ENCODE measurements around the gene ATP6V0B. TPM values are rescaled to one million over a fixed set of nuclear protein-coding genes. Genes with fewer than 3 reads are reported as not detected.
A peak's percentile ranks its signal among the peaks of the same experiment; 100 is the strongest.

Gene ATP6V0B
- total and polyA plus RNA-seq, 2 of the 4 experiments (the other 2 are of a cell fraction), result 72.1 to 169 TPM

GRCh38 chr1:43934986-43935324, 39.8 kb upstream of the ATP6V0B start:
- intact Hi-C loops (cut with micrococcal nuclease) (loop anchor here (1.0 to 5.0 kb wide), 4 partner anchors 83 to 406 kb away; no protein-coding TSS in a partner anchor), in situ Hi-C loops (cut with MboI; ENCODE audit: low sequenced_read_pairs) (loop anchor here (5.0 kb wide), 1 partner anchor 163 kb away; no protein-coding TSS in a partner anchor), dilution Hi-C loops (cut with HindIII; ENCODE audit: low sequenced_read_pairs, unreplicated experiment) (no loop called here)
- no peak overlapping the region for H3K27ac ChIP-seq (ENCODE audit: insufficient read depth, low read length)
- H4K5ac ChIP-seq (ENCODE audit: low read depth, low read length), result no peak overlapping the region
- H3K36me3 ChIP-seq (ENCODE audit: control insufficient read depth, insufficient read depth, low read length), result peaks cover 3% of the 10 kb centered on the region; the same call in 1 of the 2 replicates
- H3K4me3 ChIP-seq (ENCODE audit: insufficient read depth, low read depth, low read length), result no peak overlapping the region
- no peak overlapping the region for H3K4me2 ChIP-seq (ENCODE audit: low read depth, low read length)
- no peak overlapping the region; the same call in 1 of the 2 replicates for H2AK5ac ChIP-seq (ENCODE audit: low read depth, low read length)
- H3K9me1 ChIP-seq (ENCODE audit: insufficient read depth, low read length), result peaks cover 6% of the 10 kb centered on the region
- no peak overlapping the region for H2AK9ac ChIP-seq (replicated peaks; ENCODE audit: low read depth, low read length, poor library complexity)
- peaks cover 0 to 8% of the 10 kb centered on the region in 2 experiments; a peak in 1 of 4 replicates for H3K79me1 ChIP-seq (ENCODE audit: low read depth in 1 of 2, low read length in 2 of 2)
- POLR2A ChIA-PET (ENCODE audit: unreplicated experiment), result no interaction called here
- no peak overlapping the region for H3K56ac ChIP-seq (ENCODE audit: extremely low read depth, insufficient read depth, low read length)
- no peak overlapping the region for H2BK5ac ChIP-seq (ENCODE audit: low read depth, low read length, poor library complexity, severe bottlenecking)
- no CpG with 5 or more reads among the region's 5 CpGs for WGBS, 2 experiments (ENCODE audit: extremely low coverage in 2 of 2, insufficient read length in 1 of 2)
- CTCF ChIA-PET, result interaction anchor here (0.5 to 5.6 kb wide), 27 partner anchors 8 to 408 kb away, joined by 3 to 149 read pairs (median 4); partner anchors contain the start of genes IPO13 and PTPRF
- ATAC-seq (ENCODE audit: low read depth) (no peak), DNase-seq (no peak)
- H3K4me1 ChIP-seq (ENCODE audit: control insufficient read depth, insufficient read depth, low read length), result peaks cover 10% of the 10 kb centered on the region
- no peak overlapping the region for H4K8ac ChIP-seq (ENCODE audit: low read depth in 2 of 2, low read length in 2 of 2)
- H4K91ac ChIP-seq (ENCODE audit: insufficient read depth, low read depth, low read length), result no peak overlapping the region
- H3K27me3 ChIP-seq (ENCODE audit: control insufficient read depth, insufficient read depth, low read length), result no peaks in the 10 kb centered on the region; the same call in 1 of the 2 replicates
- H2BK20ac ChIP-seq (ENCODE audit: low read depth, low read length), result no peak overlapping the region
- H4K20me1 ChIP-seq (ENCODE audit: insufficient read depth, low read length), result peaks cover 3% of the 10 kb centered on the region; the same call in 1 of the 2 replicates
- no peak overlapping the region for H3K4ac ChIP-seq (ENCODE audit: low read depth, low read length)
- H3K23ac ChIP-seq (ENCODE audit: low read depth, low read length), result no peak overlapping the region
- no peak overlapping the region for H2BK120ac ChIP-seq (ENCODE audit: low read depth, low read length)
- H3K14ac ChIP-seq (replicated peaks; ENCODE audit: low read depth, low read length), result no peak overlapping the region
- H3K18ac ChIP-seq (ENCODE audit: low read depth, low read length), result no peak overlapping the region
- no peaks in the 10 kb centered on the region for H3K9me3 ChIP-seq (ENCODE audit: control insufficient read depth, insufficient read depth, low read length)
- no peak for TF ChIP-seq NFE2L2 (IDR thresholded peaks at IDR 0.05; ENCODE audit: low read depth, low read length)
- TF ChIP-seq, protein P1, sequence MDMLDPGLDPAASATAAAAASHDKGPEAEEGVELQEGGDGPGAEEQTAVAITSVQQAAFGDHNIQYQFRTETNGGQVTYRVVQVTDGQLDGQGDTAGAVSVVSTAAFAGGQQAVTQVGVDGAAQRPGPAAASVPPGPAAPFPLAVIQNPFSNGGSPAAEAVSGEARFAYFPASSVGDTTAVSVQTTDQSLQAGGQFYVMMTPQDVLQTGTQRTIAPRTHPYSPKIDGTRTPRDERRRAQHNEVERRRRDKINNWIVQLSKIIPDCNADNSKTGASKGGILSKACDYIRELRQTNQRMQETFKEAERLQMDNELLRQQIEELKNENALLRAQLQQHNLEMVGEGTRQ (IDR thresholded peaks at IDR 0.05; ENCODE audit: low read depth, low read length), result no peak
- TF ChIP-seq SMC3 (IDR thresholded peaks at IDR 0.05; ENCODE audit: low read depth, low read length), result no peak
- no peak for TF ChIP-seq RCOR1 (IDR thresholded peaks at IDR 0.05; ENCODE audit: insufficient replicate concordance, low read length)
- no peak for TF ChIP-seq CHD1 (IDR thresholded peaks at IDR 0.05; ENCODE audit: low read depth, low read length)
- no peak for TF ChIP-seq MXI1 (IDR thresholded peaks at IDR 0.05; ENCODE audit: borderline replicate concordance, low read depth, low read length)
- TF ChIP-seq POLR2A (IDR thresholded peaks at IDR 0.05; ENCODE audit: low read depth, low read length), result no peak
- TF ChIP-seq MAZ (IDR thresholded peaks at IDR 0.05; ENCODE audit: borderline replicate concordance, low read depth, low read length), result no peak
- TF ChIP-seq, protein P2, sequence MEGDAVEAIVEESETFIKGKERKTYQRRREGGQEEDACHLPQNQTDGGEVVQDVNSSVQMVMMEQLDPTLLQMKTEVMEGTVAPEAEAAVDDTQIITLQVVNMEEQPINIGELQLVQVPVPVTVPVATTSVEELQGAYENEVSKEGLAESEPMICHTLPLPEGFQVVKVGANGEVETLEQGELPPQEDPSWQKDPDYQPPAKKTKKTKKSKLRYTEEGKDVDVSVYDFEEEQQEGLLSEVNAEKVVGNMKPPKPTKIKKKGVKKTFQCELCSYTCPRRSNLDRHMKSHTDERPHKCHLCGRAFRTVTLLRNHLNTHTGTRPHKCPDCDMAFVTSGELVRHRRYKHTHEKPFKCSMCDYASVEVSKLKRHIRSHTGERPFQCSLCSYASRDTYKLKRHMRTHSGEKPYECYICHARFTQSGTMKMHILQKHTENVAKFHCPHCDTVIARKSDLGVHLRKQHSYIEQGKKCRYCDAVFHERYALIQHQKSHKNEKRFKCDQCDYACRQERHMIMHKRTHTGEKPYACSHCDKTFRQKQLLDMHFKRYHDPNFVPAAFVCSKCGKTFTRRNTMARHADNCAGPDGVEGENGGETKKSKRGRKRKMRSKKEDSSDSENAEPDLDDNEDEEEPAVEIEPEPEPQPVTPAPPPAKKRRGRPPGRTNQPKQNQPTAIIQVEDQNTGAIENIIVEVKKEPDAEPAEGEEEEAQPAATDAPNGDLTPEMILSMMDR (conservative IDR thresholded peaks at IDR 0.05; ENCODE audit: low read depth, low read length), result no peak
- no peak for TF ChIP-seq RAD21 (IDR thresholded peaks at IDR 0.05; ENCODE audit: low read length)
- TF ChIP-seq FOS (IDR thresholded peaks at IDR 0.05; ENCODE audit: low read depth, low read length), result no peak
- TF ChIP-seq, protein P3, sequence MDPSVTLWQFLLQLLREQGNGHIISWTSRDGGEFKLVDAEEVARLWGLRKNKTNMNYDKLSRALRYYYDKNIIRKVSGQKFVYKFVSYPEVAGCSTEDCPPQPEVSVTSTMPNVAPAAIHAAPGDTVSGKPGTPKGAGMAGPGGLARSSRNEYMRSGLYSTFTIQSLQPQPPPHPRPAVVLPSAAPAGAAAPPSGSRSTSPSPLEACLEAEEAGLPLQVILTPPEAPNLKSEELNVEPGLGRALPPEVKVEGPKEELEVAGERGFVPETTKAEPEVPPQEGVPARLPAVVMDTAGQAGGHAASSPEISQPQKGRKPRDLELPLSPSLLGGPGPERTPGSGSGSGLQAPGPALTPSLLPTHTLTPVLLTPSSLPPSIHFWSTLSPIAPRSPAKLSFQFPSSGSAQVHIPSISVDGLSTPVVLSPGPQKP (IDR thresholded peaks at IDR 0.05; ENCODE audit: borderline replicate concordance, low read depth, low read length), result no peak
- no peak for TF ChIP-seq RFX5 (IDR thresholded peaks at IDR 0.05; ENCODE audit: low read depth, low read length)
- TF ChIP-seq CEBPB (IDR thresholded peaks at IDR 0.05; ENCODE audit: low read depth, low read length), result no peak
- BruUV-seq (replicated peaks), result no TSS peak
- no peak overlapping the region for H2BK15ac ChIP-seq (ENCODE audit: low read depth, low read length)
- H3K9ac ChIP-seq (ENCODE audit: low read depth, low read length), result no peak overlapping the region
- peak overlapping the region; percentile 27 for H2AFZ ChIP-seq (replicated peaks; ENCODE audit: low read length, poor library complexity)

Data from IMR-90 (cell line).